HG02759 (cell line): ENCODE data around the gene PAK2.
A peak's percentile ranks its signal among the peaks of the same experiment; 100 is the strongest.
"Not testable (repeated sequence)": the region's sequence is repeated elsewhere in the genome, so short reads cannot be mapped to it uniquely, and the experiment has no call there.

ENCODE experiments used
- ATAC-seq: cut with Tn5 transposase; IDR thresholded peaks from one replicate; pipeline ENCODE4 v1.9.1; 2021; ENCODE audit warnings: mild to moderate bottlenecking, moderate library complexity; ENCODE audit not compliant: unreplicated experiment

Gene PAK2

DNA sequence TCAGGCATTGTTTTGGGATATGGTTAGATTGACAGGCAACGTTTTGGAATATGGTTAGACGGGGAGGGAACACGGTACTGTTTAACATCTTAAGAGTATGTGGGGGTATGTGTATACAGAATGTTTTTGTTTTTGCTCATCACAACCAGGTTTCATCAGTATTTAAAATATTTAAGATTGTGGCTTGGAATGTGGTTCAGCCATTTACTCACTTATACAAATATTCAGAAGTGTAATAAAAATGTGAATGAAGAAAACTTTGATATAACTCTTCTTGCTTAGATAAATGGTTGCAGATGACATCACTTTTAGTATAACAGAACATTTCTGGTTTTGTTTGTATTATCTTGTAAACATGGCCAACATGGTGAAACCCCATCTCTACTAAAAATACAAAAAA, 3.9 kb upstream of the PAK2 start:
- no peak for ATAC-seq

DNA sequence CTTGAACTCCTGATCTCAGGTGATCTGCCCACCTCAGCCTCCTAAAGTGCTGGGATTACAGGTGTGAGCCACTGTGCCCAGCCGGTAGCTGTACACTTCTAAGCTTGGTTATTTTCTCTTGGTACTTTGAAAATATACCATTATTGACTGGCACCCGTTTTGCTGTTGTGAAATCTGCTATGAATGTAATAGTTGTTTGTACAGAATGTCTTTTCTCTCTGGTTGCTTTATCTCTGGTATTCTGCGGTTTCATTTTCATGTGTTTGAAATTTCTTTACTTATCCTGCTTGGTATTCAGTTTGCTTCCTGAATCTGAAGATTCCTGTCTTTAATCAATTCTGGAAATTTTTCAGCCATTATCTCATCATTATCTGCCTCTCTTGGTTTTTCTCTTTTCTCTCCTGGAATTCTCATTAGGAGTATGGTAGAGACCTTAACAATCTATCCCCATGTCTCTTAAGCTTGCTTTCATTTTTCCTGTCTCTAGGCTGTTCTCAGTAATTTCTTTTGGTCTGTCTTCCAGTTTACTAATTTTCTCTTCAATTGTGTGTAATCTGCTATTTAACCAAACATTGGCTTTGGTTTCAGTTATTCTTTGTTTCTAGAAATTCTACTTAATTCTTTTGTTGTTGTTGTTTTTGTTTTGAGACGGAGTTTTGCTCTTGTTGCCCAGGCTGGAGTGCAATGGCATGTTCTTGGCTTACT, 2.8 kb upstream of the PAK2 start:
- no peak for ATAC-seq

- no peak for ATAC-seq
Measured at GRCh38 chr3:196737655-196738054, 2.0 kb upstream of the PAK2 start.

- ATAC-seq, result peak; percentile 2
Measured at GRCh38 chr3:196740481-196741248, 1.0 kb downstream of the PAK2 start.

DNA sequence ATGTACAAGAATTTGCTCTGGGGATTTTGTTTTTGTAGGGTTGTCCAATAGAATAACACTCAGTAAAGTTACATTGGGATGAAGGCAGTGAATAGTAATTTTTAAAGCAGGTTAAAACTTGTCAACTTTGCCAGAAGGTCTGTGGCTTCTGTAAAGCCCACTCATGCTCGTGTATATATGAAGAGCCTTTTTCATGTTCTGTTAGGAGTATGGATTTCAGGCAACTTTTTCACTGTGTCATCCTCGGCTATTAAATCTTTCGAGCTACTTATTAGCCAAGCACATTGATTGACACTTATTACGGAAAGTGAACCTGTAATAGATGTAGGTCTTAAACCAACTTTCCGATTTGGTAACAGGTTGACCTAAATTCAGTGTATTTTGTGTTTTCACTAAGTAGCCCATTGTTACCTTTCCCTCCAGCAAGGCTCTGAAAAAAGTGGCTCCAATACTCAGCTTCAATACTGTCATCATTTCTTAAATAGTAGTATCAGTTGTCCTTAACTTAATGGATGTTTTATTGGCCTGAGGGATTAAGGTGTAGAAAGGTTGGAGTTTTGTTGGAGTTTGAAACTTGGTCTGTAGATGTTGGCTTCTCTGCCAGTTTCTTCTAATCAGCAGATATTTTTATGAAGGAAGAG, 1.7 kb downstream of the PAK2 start:
- no peak for ATAC-seq

DNA sequence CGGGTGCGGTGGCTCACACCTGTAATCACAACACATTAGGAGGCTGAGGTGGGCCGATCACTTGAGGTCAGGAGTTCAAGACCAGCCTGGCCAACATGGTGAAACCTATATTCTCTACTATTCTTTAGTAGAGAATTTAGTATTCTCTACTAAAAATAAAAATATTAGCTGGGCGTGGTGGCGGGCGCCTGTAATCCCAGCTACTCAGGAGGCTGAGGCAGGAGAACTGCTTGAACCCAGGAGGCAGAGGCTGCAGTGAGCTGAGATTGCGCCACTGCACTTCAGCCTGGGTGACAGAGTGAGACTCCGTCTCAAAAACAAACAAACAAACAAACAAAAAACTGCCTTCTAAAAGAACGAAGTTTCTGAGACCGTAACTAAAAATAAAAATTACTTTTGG, 3.9 kb downstream of the PAK2 start:
- ATAC-seq, result not testable (repeated sequence)

- no peak for ATAC-seq
Measured at GRCh38 chr3:196749125-196749524, 9.5 kb downstream of the PAK2 start.

DNA sequence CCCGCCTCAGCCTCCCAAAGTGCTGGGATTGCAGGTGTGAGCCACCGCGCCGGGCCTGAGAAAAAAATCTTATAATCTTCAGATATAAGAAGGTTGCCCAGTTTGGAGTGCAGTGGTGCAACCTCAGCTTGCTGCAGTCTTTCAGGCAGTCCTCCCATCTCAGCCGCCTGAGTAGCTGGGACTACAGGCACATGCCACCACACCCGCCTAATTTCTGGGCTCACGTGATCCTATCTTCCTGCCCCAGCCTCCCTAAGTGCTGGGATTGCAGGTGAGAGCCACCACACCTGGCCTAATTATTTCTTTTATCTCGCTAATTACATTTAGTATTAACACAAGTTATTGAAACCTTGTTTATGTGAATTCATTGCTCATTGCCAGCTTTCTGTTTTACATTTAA, 13.5 kb downstream of the PAK2 start:
- no peak for ATAC-seq

- ATAC-seq, result no peak
Measured at GRCh38 chr3:196754091-196754981, 14.7 kb downstream of the PAK2 start.

DNA sequence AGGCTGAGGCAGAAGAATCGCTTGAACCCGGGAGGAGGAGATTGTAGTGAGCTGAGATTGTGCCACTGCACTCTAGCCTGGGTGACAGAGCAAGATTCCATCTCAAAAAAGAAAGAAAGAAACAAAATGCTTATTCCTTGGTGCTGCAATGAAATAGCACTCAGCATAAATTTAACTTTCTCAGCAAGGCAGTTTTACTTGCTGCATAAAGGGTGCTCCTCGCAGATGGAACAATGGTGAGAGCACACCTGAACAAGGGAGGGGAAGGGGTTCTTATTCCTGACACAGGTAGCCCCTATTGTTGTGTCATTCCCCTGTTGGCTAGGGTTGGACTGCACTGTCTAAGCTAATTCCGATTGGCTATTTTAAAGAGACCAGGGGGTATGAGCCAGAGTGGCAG, 17.1 kb downstream of the PAK2 start:
- no peak for ATAC-seq

DNA sequence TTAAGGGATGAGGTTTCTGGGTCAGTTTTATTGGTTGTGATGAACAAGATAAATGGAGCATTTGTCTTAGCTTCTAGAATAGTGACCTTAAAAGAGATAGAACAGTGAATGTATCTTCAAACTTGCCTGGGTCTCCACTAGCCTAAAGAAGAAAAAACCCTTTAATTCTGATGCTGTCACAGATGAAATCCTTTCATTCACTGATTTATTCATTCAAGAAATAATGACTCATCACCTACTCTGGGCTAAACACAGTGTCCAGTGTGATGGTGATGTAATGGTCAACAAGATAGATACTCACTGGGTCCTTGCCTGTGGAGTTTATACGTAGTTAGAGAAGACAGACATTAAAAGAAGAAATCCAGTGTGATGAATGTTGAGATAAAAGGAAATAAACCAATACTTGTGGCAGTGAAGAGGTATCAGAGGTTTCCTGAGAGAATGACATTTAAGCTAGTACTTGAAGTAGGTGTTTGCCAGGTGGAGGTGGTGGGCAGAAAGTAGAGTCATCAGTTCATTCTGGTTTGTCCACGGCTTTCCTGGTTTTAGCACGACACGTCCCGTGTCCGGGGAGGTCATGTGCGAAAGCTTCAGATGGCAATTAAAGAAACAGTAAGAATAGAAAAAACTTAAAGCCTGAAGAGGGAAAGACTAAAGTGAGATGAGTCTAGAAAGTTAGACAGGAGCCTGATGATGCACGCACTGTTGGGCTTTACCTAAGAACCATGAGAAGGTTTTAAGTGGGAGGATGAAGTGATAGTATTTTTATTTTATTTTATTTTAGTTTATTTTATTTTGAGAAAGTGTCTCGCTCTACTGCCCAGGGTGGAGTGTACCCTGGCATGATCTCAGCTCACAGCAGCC, 18.5 kb downstream of the PAK2 start:
- ATAC-seq, result no peak

DNA sequence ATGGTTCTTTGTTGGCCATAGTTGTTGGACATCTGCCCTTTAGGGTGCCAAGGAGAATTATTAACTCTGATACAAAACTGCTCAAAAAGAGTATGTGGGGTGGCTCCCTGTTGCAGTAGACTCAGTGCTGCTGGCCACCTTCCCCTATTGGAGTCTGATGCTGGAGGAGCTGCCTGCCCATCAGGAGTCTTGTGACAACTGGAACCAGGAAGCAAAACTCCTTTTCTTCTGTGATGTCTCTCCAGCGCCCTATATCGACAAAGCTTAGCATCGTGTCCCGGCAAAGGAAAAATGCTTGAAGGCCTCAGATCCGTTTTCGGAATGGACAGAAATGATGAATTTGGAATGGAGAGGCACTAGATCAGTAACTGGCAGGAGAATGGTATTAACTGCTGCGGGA, 23.5 kb downstream of the PAK2 start:
- ATAC-seq, result no peak

DNA sequence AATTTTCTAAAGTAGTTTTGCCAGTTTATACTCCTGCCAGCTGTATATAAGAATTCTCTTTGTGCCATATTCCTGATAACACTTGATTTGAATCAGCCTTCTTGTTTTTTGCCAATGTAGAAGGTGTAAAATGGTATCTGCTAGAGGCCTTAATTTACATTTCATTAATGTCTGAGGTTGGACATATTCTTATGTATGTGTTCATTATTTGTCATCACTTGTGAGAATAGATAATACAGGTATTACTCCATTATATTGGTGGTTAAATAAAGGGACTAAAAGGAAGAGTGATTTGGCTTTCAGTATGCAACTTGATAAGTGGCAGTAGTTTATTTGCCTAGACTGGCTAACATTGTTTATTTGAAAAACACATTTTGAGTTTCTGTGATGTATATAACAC, 25.8 kb downstream of the PAK2 start:
- ATAC-seq, result no peak

DNA sequence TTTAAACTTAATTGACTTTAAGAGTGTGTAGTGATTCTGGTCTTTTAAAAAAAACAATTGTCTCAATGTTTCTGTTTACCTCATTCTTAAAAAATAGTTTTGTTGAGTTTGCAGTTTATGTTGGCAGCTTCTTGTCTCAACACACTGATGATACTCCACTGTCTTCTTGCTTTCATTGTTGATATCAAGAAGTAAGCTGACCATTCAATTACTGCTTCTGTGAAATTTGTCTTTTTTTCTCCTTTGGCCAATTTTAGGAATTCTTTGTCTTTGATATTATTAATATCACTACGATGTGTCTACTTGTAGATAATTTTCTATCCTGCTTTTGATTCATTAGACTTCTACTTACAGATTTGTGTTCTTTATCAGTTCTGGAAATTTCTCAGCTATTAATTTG, 31.4 kb downstream of the PAK2 start:
- no peak for ATAC-seq

GRCh38 chr3:196772102-196772501, 32.4 kb downstream of the PAK2 start:
- ATAC-seq, result no peak

DNA sequence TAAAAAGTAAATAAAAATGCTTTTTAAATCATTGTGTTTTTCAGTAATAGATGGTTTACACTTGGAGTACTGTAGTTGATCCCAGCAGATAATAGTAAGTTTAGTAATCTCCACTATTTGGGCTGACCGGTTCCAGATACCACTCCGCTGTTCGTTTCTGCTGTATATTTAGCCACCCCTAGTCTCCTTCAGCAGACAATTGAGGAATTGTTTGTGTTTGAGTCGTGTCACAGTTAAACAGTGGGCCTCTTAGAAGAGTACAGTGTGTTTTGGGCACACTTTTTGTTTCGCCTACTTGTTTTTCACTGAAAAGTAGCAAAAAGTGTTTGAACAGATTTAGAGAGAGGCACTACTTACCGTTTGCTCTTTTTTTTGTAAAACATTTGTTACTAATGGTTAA, 33.2 kb downstream of the PAK2 start:
- no peak for ATAC-seq

DNA sequence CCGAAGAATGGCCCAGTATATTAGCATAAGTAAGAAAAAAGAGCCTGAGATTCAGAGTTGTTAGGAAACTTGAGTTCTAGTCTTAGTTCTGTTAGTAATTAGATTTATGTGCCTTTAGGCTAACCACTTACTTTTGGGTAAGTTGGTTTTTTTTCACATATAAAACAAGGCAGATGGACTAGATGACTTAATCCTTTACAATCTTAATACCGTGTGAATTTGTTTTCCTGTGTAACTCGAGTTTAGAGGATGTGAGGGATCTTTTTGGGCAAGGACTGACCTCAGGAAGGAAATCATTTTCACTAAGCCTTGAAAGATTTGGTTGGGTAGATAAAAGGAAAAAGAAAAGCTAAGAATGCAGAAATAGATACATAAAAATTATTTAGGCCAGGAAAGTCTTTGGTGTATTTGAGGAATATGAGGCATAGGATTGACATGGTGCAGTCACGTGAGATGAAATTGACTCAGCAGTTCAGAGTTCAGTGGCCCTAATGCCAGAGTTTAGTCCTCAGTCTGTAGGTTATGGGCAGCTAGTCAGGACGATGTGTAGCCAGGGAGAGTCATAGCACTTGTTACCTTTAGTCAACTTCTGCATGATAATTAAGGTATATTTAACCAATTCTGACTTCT, 34.6 kb downstream of the PAK2 start:
- no peak for ATAC-seq

GRCh38 chr3:196774848-196775422, 35.3 kb downstream of the PAK2 start:
- ATAC-seq, result no peak

DNA sequence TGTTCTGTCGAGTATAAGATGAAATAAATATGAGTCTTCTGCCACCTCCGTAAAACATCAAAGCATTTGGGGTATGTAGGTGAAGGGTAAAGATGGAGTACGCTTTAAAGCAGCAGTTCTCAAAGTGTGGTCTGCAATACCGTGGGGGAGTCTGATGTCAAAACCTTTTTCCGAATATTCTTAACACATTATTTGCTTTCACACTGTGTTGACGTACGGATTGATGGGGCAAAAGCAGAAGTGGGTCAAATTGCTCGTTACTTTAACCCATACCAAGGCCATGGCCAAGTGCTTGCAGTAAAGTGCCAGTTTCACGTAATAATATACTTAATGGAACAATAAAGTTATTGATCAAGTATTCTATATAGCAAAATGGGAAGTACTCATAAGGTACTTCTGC, 36.3 kb downstream of the PAK2 start:
- ATAC-seq, result no peak
